ENCODE results near the gene STXBP4. TPM values are rescaled to one million over a fixed set of nuclear protein-coding genes. Genes with fewer than 3 reads are reported as not detected.

Gene STXBP4
- total RNA-seq, 4 donors from 2014 or later: 15.4 to 22.6 (median 19.8) TPM

DNA sequence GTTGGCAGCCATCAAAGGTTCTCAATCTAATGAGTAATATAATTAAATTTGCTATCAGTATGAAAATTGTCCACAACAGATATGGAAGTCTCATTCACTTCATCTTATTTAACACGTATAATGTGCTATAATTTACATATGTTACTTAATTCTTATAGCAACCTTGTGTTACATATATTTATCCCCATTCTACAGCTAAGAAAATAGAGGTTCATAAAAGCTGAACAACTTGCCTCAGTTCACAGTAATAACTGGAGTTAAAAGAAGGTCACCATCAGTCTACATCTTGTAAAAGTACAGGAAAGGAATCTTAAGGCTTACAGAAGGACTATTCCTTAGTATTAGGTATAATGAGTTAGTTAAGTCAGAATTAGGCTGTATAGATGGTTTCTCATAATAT is 27.9 kb downstream of the STXBP4 start:
- Histone ChIP-seq H3K4me1 (peaks cover 0 to 5% (median 2%) of the 10 kb centered on the region in 4 donors), H3K4me3 (no peak overlapping the region), H3K27me3 (no peaks in the 10 kb centered on the region), H3K9me3 (no peaks in the 10 kb centered on the region), H3K36me3 (peaks cover 0 to 41% (median 10%) of the 10 kb centered on the region in 4 donors), H3K27ac (replicated peaks in 1 of 4) (no peak overlapping the region)
- no peak for DNase-seq (ENCODE audit: extremely low spot score)
- TF ChIP-seq, protein P1, sequence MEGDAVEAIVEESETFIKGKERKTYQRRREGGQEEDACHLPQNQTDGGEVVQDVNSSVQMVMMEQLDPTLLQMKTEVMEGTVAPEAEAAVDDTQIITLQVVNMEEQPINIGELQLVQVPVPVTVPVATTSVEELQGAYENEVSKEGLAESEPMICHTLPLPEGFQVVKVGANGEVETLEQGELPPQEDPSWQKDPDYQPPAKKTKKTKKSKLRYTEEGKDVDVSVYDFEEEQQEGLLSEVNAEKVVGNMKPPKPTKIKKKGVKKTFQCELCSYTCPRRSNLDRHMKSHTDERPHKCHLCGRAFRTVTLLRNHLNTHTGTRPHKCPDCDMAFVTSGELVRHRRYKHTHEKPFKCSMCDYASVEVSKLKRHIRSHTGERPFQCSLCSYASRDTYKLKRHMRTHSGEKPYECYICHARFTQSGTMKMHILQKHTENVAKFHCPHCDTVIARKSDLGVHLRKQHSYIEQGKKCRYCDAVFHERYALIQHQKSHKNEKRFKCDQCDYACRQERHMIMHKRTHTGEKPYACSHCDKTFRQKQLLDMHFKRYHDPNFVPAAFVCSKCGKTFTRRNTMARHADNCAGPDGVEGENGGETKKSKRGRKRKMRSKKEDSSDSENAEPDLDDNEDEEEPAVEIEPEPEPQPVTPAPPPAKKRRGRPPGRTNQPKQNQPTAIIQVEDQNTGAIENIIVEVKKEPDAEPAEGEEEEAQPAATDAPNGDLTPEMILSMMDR (IDR thresholded peaks at IDR 0.05): no peak
- no peak for TF ChIP-seq POLR2A (IDR thresholded peaks at IDR 0.05; ENCODE audit: low read depth)
- intact Hi-C loops (cut with DNase I): loop anchor here (10.0 kb wide), 1 partner anchor 248 kb away; no protein-coding TSS in a partner anchor
- 100% methylated on average over 1 of the region's 1 CpG for WGBS

DNA sequence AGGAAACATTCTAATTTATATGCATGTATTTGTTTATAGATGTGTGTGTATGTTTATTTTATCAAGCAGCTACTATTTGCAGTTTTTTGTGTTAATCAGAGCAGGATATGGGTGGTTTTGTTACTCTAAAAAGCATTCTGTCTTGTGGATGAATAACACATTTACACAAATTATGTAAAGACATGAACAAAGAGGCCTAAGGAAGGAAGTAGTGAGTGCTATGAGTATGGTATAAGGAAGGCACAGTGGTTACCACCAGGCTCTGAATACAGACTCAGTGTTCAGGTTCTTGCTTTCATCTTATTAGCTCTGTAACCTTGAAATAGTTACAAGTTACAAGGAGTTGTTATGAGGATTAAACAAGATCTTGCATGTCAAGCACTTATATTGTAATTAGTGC is 33.9 kb downstream of the STXBP4 start:
- Histone ChIP-seq H3K27me3 (no peaks in the 10 kb centered on the region), H3K27ac (replicated peaks in 1 of 4) (no peak overlapping the region), H3K36me3 (peaks cover 0 to 38% (median 12%) of the 10 kb centered on the region in 4 donors), H3K4me3 (no peak overlapping the region), H3K9me3 (no peaks in the 10 kb centered on the region), H3K4me1 (no peaks in the 10 kb centered on the region)
- TF ChIP-seq EP300 (IDR thresholded peaks at IDR 0.05) (no peak), POLR2A (IDR thresholded peaks at IDR 0.05; ENCODE audit: low read depth) (no peak), POLR2AphosphoS5 (IDR thresholded peaks at IDR 0.05) (no peak)
- TF ChIP-seq, protein P1 (IDR thresholded peaks at IDR 0.05): no peak
- intact Hi-C loops (cut with DNase I): no loop called here
- no peak for DNase-seq (ENCODE audit: extremely low spot score)

DNA sequence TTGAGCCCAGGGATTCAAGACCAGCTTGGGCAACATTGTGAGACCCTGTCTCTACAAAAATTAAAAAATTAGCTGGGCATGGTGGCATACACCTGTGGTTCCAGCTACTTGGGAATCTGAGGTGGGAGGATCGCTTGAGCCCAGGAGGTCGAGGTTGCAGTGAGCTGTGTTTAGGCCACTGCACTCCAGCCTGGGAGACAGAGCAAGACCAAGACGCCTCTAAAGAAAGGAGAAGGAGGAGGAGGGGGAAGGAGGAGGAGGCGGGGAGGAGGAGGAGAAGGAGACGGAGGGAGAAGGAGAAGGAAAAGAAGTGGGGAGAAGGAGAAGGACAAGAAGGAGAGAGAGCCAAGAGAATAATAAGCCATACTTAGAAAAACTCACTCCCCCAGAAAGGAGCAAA is 35.9 kb downstream of the STXBP4 start:
- no peak for DNase-seq (ENCODE audit: extremely low spot score)
- WGBS: 87% methylated on average over 5 of the region's 5 CpGs
- no peak overlapping the region for H3K4me3 ChIP-seq
- no peak overlapping the region for H3K27ac ChIP-seq (replicated peaks in 1 of 4)
- H3K27me3 ChIP-seq: no peaks in the 10 kb centered on the region
- H3K36me3 ChIP-seq: peaks cover 0 to 53% (median 18%) of the 10 kb centered on the region in 4 donors
- H3K9me3 ChIP-seq: no peaks in the 10 kb centered on the region
- intact Hi-C loops (cut with DNase I): no loop called here
- no peaks in the 10 kb centered on the region for H3K4me1 ChIP-seq
- TF ChIP-seq POLR2AphosphoS5 (IDR thresholded peaks at IDR 0.05) (no peak), EP300 (IDR thresholded peaks at IDR 0.05) (no peak)

DNA sequence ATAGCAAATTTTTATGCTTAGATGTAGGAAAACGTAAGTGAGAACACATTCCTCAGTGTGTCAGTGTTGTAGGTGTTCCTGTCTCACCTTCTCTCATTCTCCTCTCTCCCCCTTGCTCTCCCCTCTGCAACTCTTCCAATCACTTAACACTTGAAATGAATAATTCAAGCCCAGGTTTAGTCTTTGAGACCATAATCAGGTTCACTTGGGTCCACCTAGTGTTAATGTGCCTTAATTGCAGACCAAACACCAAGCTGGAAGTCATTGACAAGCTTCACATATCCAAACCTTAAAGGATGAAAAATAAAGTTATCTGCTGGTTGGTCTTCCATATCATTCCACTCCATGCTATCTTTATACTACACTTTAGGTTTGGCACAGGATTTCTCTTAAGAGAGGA is 37.0 kb downstream of the STXBP4 start:
- WGBS: 91% methylated on average over 1 of the region's 1 CpG
- Histone ChIP-seq H3K27ac (replicated peaks in 1 of 4) (no peak overlapping the region), H3K36me3 (peaks cover 0 to 46% (median 9%) of the 10 kb centered on the region in 4 donors), H3K27me3 (no peaks in the 10 kb centered on the region), H3K4me1 (no peaks in the 10 kb centered on the region), H3K9me3 (no peaks in the 10 kb centered on the region), H3K4me3 (no peak overlapping the region)
- DNase-seq (ENCODE audit: extremely low spot score): no peak
- intact Hi-C loops (cut with DNase I): no loop called here
- TF ChIP-seq, protein P1 (IDR thresholded peaks at IDR 0.05): peak in 2 of 3 experiments; percentile 11 to 16
- TF ChIP-seq EP300 (IDR thresholded peaks at IDR 0.05): no peak

DNA sequence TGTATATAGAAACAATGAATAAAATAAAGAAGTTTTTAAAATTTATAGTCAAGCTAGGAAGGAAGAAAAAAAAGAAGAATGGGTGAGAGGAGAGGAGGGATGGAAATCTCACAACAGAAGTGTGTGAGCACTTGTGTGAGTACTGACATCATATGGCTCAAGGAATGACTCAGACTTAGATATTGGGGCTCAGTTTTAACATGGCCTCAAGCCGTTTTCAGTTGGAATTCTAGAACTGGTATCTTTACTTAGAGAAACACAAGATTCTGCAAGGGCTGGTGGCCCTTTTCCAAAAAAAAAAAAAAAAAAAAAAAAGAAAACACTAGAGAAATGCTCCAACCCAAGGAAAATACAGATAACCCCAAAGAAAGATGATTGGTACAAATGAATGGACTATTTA is 55.1 kb downstream of the STXBP4 start:
- intact Hi-C loops (cut with DNase I): no loop called here
- H3K36me3 ChIP-seq: no peaks in the 10 kb centered on the region
- no peak for DNase-seq (ENCODE audit: extremely low spot score)
- 0% methylated on average over 1 of the region's 1 CpG for WGBS
- no peaks in the 10 kb centered on the region for H3K9me3 ChIP-seq
- no peaks in the 10 kb centered on the region for H3K27me3 ChIP-seq
- H3K4me3 ChIP-seq: no peak overlapping the region
- no peak for TF ChIP-seq POLR2A (IDR thresholded peaks at IDR 0.05; ENCODE audit: low read depth)
- no peak for TF ChIP-seq POLR2AphosphoS5 (IDR thresholded peaks at IDR 0.05)
- TF ChIP-seq EP300 (IDR thresholded peaks at IDR 0.05): no peak
- TF ChIP-seq, protein P1 (IDR thresholded peaks at IDR 0.05): no peak
- H3K27ac ChIP-seq (replicated peaks in 1 of 4): no peak overlapping the region
- H3K4me1 ChIP-seq: no peaks in the 10 kb centered on the region
